ENCODE results near the gene ALOX5.

Gene ALOX5

DNA sequence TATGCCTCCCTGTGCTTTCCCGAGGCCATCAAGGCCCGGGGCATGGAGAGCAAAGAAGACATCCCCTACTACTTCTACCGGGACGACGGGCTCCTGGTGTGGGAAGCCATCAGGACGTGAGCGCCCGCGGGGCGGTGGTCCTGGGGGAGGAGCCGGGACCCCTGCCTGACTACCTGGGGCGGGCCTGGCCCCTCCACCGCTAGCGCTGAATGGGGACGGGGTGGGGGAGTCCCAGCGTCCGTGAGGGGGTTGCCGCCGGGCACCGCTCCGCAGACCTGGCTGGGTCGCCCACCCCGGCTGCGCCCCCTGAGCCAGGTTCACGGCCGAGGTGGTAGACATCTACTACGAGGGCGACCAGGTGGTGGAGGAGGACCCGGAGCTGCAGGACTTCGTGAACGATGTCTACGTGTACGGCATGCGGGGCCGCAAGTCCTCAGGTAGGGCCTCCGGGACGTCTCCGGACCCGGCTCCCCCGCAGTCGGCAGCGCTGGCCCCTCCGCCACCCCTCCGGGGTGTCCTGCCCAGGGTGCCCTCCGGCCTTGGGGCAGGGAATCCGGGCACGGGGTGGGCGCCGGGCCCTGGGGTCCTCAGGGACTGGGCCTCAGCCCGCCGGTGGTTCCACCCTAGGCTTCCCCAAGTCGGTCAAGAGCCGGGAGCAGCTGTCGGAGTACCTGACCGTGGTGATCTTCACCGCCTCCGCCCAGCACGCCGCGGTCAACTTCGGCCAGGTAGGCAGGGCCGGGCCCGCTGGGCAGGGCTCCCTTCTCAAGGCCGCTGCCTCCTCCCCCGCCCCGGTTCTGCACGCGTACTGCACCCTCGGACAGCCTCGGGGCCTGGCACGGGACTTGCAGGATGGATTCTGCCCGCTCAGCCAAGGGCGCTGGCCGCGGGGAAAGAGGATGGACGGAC, 69.3 kb downstream of the ALOX5 start:
- no peak for DNase-seq (ENCODE audit: low spot score)

DNA sequence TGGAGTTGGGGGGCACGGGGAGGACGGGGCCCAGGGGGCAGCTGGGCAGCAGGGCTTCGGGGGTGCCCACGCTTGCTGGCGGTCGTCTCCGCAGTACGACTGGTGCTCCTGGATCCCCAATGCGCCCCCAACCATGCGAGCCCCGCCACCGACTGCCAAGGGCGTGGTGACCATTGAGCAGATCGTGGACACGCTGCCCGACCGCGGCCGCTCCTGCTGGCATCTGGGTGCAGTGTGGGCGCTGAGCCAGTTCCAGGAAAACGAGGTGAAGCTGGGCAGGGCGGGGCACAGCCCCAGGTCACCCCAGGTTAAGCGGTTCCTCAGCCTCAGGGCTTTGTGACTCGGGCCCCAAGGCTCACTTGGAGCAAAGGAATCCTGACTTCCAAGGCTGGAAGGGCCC, 70.0 kb downstream of the ALOX5 start:
- no peak for DNase-seq (ENCODE audit: low spot score)

DNA sequence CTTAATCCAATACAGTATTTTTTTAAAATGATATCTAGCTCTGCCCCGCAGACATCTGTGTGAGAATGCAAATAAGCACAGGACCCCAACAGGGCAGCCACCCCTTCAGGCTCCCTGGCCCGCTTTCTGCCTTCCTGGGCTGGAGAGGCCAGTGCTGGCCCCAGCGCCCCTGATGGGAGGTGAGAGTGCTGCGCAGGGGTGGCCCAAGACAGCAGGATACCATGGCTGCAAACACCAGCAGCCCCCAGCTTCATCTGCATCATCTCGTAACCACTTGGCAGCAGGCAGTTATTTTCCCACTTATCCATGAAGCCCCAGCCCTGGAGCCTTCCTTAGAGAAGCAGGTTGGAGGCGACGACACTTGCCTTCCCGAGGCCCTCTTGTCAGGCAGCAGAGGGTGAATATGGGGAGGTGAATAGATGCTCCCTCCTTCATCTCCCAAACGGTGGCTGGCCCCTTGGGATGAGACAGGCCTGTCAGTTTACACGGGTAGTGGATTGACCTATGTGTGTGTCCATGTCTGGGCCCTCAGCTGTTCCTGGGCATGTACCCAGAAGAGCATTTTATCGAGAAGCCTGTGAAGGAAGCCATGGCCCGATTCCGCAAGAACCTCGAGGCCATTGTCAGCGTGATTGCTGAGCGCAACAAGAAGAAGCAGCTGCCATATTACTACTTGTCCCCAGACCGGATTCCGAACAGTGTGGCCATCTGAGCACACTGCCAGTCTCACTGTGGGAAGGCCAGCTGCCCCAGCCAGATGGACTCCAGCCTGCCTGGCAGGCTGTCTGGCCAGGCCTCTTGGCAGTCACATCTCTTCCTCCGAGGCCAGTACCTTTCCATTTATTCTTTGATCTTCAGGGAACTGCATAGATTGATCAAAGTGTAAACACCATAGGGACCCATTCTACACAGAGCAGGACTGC, 71.2 kb downstream of the ALOX5 start:
- no peak for DNase-seq (ENCODE audit: low spot score)

DNA sequence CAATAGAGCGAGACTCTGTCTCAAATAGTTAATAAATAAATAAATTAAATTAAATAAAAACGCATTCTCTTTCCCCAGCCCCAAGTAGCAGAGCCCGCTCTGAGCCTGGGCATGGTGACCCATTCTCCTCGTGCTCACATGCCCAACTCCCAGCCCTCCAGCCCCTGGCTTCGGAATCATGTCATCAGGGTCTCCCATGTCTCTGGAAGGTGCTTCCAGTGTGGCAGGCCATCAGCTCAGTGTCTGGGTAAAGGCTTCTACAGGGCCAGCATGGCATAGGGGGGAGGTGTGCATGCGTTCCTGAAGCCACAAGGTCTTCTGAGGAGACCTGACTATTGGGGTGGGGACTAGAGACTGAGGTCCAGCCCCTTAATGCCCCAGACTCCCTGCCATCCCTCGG, 72.8 kb downstream of the ALOX5 start:
- no peak for DNase-seq (ENCODE audit: low spot score)

DNA sequence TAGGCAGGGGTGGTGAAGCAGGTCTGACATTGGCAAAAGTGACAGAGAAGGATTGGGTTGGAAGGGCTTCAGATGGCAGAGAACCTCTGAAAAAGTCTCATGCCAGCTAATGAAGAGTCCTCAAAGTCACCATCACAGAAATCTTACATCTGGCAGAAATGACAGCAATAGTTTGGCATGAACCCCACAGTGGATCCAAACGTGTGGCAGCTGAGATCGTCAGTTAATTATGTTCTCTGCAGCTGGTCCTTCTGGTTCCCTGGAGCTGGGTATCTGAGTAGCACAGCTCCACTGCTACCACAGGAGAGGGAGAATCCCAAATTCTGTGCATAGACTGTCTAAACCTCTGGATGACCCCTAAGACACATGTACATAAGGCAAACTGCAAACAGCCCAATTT, 73.4 kb downstream of the ALOX5 start:
- DNase-seq (ENCODE audit: low spot score): no peak

DNA sequence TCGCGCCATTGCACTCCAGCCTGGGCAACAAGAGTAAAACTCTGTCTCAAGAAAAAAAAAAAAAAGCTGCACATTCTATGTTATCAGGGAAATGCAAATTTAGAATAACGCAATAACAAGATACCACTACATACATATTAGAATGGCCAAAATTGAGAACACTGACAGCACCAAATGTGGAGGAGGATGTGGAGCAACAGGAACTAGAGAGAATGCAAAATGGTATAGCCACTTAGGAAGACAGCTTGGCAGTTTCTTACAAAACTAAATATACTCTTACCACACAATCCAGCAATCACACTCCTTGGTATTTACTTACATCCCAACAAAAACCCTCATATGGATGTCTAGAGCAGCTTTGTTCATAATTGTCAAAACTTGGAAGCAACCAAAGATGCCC, 76.8 kb downstream of the ALOX5 start:
- DNase-seq (ENCODE audit: low spot score): no peak

DNA sequence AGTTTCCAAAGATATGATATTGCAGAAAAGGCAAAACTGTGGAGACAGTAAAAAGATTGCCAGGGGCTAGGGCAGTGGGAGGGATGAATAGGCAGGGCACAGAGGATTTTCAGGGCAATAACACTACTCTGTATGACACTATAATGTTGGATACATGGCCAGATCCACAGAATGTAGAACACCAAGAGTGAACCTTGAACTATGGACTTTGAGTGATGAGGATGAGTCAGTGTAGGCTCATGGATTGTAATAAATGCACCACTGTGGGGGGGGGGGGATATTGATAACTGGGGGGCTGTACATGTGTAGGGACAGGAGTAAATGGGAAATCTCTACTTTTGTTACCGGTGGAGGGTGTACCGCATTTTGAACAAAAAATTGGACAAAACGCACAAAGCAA, 77.4 kb downstream of the ALOX5 start:
- peak; percentile 12 for DNase-seq (ENCODE audit: low spot score)

DNA sequence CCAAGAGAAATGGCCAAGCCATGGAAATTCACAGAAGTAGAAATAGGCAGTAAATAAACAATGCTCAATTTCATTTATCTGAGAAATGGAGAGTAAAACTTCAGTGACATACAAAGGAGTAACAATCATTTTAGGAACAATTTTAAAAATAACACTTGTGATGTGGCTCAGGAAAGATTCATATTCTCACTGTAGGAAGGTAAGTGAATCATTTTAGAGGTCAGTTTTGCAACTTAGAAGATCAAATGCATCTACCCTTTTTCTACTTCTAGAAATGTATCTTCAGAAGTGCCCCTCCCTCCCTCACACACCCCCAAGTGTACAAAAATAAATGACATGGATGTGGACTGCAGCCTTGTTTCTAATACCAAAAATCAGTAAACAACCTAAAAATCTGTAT, 78.3 kb downstream of the ALOX5 start:
- no peak for DNase-seq (ENCODE audit: low spot score)

DNA sequence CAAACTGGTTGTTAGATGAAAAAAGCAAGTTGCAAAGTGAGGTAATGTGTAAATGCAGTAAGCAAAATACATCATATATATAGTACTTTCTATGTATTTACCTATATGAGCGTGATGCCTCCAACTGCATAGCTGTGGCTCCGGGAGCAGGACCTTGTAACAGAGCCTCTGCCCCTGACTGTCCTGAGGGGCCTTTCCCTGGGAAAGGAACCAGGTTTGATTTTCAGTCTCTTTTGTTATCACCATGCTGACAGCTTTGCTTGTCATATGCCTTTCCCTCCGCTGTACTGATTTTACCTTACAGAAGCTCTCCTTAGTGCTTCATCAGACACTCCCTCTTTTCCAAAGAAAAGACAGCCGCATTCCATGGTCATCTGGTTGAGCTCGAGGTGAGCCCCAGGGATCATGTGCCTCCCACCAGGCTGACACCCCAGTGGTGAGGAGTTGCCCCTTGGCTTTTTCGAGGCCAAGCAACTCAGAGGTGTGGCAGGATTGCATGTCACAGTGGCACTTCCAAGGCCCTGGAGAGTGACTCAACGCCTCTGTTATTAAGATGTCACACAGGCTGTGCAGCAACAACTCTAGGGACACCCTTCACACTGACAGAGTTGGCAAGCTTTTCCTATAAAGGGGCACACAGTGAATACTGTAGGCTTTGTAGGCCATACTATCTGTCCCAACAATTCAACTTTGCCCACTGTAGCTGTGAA, 78.9 kb downstream of the ALOX5 start:
- no peak for DNase-seq (ENCODE audit: low spot score)

DNA sequence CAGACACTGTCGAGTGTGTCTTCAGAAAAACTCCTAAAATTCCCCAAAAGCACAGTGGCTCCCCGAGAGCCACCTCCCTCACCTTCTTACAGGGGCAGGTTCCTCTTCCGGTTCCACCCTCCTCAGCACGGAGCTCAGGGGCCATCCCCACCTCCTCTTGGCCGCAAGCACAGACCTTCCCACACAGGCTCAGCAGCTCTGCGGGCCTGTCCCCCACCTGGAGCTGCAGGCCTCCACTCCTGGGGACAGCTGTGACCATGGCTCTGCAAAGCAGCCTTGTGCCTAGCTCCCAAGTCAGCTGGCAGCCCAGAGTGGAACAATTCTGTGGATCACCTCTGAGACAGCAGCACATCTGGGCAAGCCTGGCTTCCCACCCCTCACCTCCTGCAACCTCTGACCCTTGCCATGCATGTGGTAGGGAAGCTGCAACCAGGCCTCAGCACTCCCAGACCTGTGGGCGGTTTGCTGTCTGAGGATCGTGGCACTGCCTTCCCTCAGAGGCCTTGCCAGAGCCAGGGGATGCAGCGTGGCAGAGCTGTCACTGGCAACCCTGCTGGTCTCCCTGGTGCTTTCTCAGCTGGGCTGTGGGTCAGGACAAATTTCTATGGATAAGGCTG, 79.7 kb downstream of the ALOX5 start:
- no peak for DNase-seq (ENCODE audit: low spot score)

DNA sequence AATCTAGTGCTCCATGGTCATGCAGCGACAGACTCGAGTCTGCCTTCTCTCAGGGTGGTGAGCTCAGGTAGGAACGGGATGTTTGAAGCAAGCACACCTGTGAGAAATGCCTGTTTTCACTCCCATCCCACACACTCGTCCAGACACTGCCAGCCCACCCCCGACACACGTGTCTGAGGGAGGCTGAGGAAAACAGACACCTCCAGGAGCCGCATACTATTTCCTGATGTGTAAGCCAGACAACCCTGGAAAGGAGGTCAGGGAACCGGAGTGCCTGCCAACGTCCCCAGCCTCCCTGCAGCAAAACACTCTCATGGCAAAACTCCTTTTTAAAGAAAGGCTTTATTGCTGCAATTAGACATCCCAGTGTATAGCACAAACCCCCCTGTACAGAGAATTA, 80.2 kb downstream of the ALOX5 start:
- no peak for DNase-seq (ENCODE audit: low spot score)

DNA sequence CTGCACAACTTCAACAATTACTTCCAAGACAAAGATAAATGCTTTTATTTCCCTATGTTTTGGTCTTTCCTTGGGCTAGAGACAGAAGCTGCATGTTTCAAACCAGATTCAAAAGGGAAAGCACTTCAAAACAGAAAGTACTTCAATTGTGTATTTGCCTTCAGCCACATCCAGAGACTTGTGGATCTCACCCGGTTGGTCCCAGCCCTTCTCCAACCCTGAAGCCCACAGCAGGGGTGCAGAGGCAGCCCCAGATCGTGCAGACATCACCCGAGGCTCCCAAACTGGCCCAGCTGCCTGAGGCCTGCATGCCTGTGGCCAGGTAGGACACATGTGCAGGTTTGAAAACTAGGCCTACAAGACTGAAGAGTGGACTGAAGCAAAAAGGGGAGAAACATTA, 80.8 kb downstream of the ALOX5 start:
- no peak for DNase-seq (ENCODE audit: low spot score)

DNA sequence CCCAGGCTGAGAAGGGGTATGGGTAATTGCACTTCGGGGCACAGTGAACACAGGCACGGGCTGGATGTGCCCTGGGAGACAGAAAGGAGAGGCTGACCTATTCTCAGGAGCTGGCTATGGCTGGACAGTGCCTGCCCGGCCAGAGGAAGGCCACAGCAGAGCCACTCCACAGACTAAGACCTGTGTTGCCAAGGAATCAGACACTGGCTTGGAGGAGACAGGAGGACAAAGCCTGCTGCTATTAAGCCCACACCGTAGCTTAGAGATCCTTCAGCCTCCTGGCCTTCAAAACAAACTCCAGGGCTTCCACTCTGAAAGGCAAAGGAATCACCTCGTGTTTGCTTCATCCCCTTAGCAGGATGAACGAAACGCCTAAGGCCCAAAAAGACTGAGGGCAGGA, 82.2 kb downstream of the ALOX5 start:
- no peak for DNase-seq (ENCODE audit: low spot score)

DNA sequence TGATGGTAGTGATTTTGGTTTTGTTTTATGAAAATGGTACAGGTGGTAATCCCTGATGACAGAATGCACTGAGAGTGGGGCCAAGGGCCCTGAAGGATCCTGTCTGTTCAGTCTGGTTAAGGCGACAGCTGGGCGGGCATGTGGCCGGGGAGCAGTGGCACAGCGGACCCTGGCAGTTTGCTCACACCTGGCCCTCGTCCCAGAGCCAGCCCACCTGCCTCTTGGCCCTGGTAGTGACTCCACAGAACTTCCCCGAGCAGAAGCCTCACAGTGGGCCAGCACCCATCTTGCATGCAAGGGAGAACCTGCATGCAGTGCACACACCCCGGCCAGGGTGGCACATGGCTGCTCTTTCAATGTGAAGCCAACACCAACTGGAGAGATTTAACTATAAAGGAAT, 82.8 kb downstream of the ALOX5 start:
- DNase-seq (ENCODE audit: low spot score): no peak

DNA sequence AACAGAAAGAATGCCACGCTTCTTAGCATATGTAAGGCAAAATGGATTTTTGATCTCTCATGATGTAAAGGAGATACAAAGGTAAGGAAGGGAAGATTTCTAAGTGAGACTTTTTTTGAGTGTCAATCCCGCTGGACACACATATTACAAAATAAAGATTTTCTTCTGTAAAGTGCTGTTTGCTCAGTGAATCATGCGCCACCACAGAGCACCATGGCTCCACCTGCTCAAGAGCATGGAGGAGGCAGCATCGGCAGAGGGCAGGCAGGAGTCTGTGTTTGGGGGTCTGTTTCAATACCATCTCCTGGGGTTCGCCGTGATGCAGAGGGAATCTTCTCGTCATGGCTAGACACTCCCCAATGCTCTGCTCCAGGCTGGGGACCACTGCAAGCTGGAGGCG, 83.5 kb downstream of the ALOX5 start:
- DNase-seq (ENCODE audit: low spot score): no peak

DNA sequence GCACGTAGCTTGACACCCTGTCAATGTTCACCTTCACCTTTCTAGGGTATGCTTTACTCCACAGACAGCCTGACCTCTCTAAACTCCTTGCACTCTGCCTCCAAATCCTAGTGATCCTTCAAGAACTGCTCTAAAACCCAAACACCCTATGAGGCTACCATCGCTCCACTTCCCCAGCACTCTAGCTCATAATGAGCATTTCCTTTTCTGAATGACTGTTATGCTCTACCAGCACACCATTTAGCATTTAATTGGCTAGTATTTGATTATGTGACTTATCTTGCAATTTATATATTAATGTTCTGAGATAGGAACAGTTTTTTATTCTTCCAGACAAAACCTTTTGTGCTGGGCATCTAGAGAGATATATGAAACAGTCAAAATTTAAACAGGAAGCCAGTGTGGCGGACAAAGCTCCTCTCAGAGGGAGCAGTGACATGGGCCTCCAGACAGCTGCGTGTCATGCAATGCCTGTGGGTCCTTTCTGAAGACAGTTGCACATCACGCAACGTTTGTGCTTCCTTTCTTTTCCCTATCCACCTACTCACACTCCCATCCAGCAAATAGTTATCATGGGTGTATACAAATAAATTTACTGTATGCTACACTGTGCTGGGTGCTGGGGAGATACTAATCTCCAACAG, 86.3 kb downstream of the ALOX5 start:
- no peak for DNase-seq (ENCODE audit: low spot score)

DNA sequence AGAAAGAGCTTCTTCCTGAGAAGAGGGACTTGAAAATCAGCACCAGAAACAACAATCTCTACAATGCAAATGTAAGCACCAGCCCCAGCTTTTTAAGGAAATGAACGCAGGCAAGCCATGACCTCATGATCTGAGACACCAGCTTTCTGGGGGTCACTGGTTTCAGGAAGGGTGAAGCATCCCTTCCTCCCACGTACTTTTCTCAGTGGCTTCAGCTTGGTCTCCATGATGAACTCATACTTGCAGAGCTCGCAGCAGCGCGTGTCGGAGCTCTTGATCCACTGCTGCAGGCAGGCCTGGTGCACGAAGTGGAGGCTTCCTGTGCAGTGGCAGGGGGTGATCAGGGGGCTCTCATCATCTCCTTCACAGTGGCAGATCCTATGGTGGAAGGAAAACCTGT, 87.0 kb downstream of the ALOX5 start:
- no peak for DNase-seq (ENCODE audit: low spot score)

DNA sequence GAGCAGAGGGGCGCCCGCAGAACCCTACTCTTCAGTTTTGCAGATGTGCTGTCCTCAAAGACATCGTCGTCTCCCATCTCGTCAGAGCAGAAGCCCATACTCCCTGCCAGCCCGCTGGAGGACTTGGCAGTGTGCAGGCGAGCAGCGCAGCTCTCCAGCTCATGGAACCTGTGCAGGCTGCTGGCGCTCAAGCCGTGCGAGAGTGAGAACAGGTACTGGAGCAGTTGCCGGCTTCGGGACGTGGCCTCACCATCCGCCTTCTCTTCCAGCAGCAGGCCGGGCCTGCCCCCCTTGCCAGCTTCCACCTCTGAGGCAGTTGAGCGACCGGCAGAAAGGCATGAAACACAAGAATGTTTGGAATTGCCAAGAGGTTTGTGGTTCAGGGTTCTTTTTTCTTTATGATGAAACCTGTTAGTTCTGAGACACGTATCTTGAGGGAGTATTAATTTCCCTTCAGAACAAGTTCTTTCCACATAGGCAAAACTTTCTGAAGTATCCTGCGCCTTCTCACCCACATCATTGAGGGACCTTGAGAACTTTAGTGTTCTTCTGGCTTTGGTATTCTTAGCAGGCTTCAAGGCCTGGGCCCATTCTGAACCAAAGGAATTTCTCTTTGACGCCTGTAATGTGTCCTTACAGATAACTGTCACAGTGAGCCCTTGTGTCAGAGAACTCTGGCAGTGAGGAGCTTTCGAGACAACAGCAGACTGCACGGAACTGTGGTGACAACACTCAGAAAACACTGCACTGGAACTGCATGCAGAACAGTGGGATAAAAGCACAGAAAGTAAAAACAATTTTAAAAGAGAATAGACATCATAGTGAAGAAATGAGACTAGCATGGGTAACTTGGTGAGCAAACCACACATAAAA, 89.5 kb downstream of the ALOX5 start:
- no peak for DNase-seq (ENCODE audit: low spot score)

DNA sequence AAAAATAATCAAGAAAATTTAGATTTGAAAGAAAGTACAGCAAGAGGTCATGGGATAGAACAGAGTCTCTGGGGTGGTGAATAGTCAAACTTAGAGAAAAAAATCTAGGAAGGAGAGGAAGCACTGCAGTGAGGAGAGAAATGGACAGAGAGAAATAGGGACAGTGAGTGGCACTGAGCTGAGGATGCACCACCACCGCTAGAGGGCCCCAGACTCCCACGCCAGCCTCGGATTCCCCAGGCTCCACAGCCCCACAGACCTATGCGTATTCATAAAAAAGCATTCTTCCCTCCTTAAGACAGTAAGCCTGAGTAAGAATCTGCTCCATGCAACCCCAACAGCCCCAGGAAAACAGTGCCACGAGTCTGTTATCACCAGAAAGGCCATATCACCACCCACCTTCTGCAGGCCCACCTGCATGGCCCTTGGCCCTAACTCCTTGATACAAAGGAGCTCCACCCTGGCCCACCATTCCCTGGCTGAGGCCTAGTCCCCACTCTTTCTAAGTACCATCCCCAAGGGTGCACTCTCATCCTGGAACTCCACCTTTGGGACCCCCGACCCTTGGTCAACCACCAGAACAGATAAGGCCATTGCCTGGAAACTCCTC, 91.0 kb downstream of the ALOX5 start:
- DNase-seq (ENCODE audit: low spot score): peak; percentile 73

DNA sequence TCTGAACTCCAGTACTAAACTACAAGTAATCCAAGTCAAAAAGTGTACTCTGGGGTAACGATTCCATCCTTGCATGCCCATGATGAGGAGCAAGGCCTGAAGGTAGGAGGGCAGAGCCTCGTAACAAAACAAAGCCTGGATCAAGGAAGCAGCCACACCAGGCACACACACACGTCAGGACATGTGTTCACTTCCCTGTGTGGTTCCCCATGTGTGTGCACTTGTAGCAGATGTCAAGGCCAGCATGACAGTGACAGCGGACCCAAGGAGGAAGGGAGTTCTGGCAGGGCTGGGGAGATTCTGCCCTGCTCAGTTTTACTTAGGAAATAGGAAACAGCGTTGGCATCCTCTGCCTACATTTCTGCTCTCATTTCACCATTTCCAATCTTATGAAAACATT, 92.8 kb downstream of the ALOX5 start:
- no peak for DNase-seq (ENCODE audit: low spot score)

All from RKO (cell line).